SK-N-SH treated with all-trans-retinoic acid at 6 μM for 48 hours (cell line): ENCODE data around the gene PRKCE.
A peak's percentile ranks its signal among the peaks of the same experiment; 100 is the strongest.

Experiments
- ATAC-seq: fragments of 200-7000 bp; cut with Tn5 transposase; 3 replicates; pipeline ENCODE4 v1.9.1; 2020; ENCODE audit warnings: mild to moderate bottlenecking, moderate library complexity
- ARNTL ChIP-seq: fragments of 450-650 bp; formaldehyde crosslinking; IDR thresholded peaks from 2 replicates; pipeline ENCODE4 v1.5.0; 2020; ENCODE audit warnings: low read depth, mild to moderate bottlenecking, moderate library complexity, borderline replicate concordance
- BACH2 ChIP-seq: fragments of 250-450 bp; sonication (Bioruptor Pico); IDR thresholded peaks from 2 replicates; pipeline ENCODE4 v1.9.0; 2021; ENCODE audit warnings: mild to moderate bottlenecking, borderline replicate concordance
- CSDC2 ChIP-seq: fragments of 250-450 bp; sonication (Bioruptor Pico); IDR thresholded peaks from 2 replicates; pipeline ENCODE4 v1.5.0; 2020; ENCODE audit warnings: mild to moderate bottlenecking, moderate library complexity
- ESRRG ChIP-seq: fragments of 250-450 bp; sonication (Bioruptor Pico); IDR thresholded peaks from 2 replicates; pipeline ENCODE4 v1.6.1; 2021; ENCODE audit warnings: mild to moderate bottlenecking
- GLIS3 ChIP-seq: fragments of 250-450 bp; sonication (Bioruptor Pico); IDR thresholded peaks from 2 replicates; pipeline ENCODE4 v1.5.0; 2020; ENCODE audit warnings: mild to moderate bottlenecking, moderate library complexity
- ISL1 ChIP-seq: fragments of 250-450 bp; sonication (Bioruptor Pico); IDR thresholded peaks from 2 replicates; pipeline ENCODE4 v2.1.2; 2022; ENCODE audit warnings: mild to moderate bottlenecking, moderate library complexity
- OSR1 ChIP-seq: fragments of 250-450 bp; sonication (Bioruptor Pico); IDR thresholded peaks from 2 replicates; pipeline ENCODE4 v1.8.0; 2022; ENCODE audit warnings: moderate library complexity, mild to moderate bottlenecking, inconsistent platforms
- PPARA ChIP-seq: fragments of 250-450 bp; sonication (Bioruptor Pico); IDR thresholded peaks from 2 replicates; pipeline ENCODE4 v1.5.0; 2020; ENCODE audit warnings: mild to moderate bottlenecking, borderline replicate concordance
- RARB ChIP-seq: fragments of 250-450 bp; sonication (Bioruptor Pico); IDR thresholded peaks from 2 replicates; pipeline ENCODE4 v1.8.0; 2021; ENCODE audit warnings: mild to moderate bottlenecking, moderate library complexity
- SNAI2 ChIP-seq: fragments of 250-450 bp; sonication (Bioruptor Pico); IDR thresholded peaks from 2 replicates; pipeline ENCODE4 v1.5.0; 2020; ENCODE audit warnings: mild to moderate bottlenecking, moderate library complexity
- TCF4 ChIP-seq: fragments of 250-450 bp; sonication (Bioruptor Pico); IDR thresholded peaks from 2 replicates; pipeline ENCODE4 v1.8.0; 2021; ENCODE audit warnings: mild to moderate bottlenecking, moderate library complexity, borderline replicate concordance
- TOX ChIP-seq: fragments of 250-450 bp; sonication (Bioruptor Pico); IDR thresholded peaks from 2 replicates; pipeline ENCODE4 v1.8.0; 2021; ENCODE audit warnings: mild to moderate bottlenecking, moderate library complexity, borderline replicate concordance
- ZC3H10 ChIP-seq: fragments of 250-450 bp; sonication (Bioruptor Pico); IDR thresholded peaks from 2 replicates; pipeline ENCODE4 v1.5.1; 2021; ENCODE audit warnings: mild to moderate bottlenecking, moderate library complexity
- ZFP3 ChIP-seq: fragments of 250-450 bp; sonication (Bioruptor Pico); IDR thresholded peaks from 2 replicates; pipeline ENCODE4 v1.5.0; 2020; ENCODE audit warnings: mild to moderate bottlenecking, moderate library complexity
- ZFP30 ChIP-seq: fragments of 450-650 bp; formaldehyde crosslinking; IDR thresholded peaks from 2 replicates; pipeline ENCODE4 v1.5.0; 2022; ENCODE audit warnings: mild to moderate bottlenecking, moderate library complexity
- ZNF565 ChIP-seq: fragments of 450-650 bp; formaldehyde crosslinking; conservative IDR thresholded peaks from 2 replicates; pipeline ENCODE4 v1.5.0; 2020; ENCODE audit warnings: low read depth, mild to moderate bottlenecking, moderate library complexity
- ZNF70 ChIP-seq: fragments of 450-650 bp; formaldehyde crosslinking; IDR thresholded peaks from 2 replicates; pipeline ENCODE4 v1.5.0; 2020; ENCODE audit warnings: mild to moderate bottlenecking, moderate library complexity
- ZNF8 ChIP-seq: fragments of 450-650 bp; formaldehyde crosslinking; IDR thresholded peaks from 2 replicates; pipeline ENCODE4 v1.5.0; 2020; ENCODE audit warnings: mild to moderate bottlenecking, moderate library complexity
- TF ChIP-seq, protein P1 (sequence below): fragments of 250-450 bp; sonication (Bioruptor Pico); IDR thresholded peaks from 2 replicates; pipeline ENCODE4 v1.8.0; 2021; ENCODE audit warnings: low read depth, mild to moderate bottlenecking, moderate library complexity, borderline replicate concordance
- TF ChIP-seq, protein P2 (sequence below): fragments of 250-450 bp; sonication (Bioruptor Pico); IDR thresholded peaks from 2 replicates; pipeline ENCODE4 v1.5.1; 2021; ENCODE audit warnings: mild to moderate bottlenecking, moderate library complexity
- TF ChIP-seq, protein P3 (sequence below): fragments of 250-450 bp; sonication (Bioruptor Pico); IDR thresholded peaks from 2 replicates; pipeline ENCODE4 v1.5.0; 2020; ENCODE audit warnings: mild to moderate bottlenecking, moderate library complexity
- TF ChIP-seq, protein P4 (sequence below): fragments of 250-450 bp; sonication (Bioruptor Pico); IDR thresholded peaks from 2 replicates; pipeline ENCODE4 v1.5.1; 2020; ENCODE audit warnings: low read depth, mild to moderate bottlenecking, moderate library complexity

The PRKCE gene

DNA sequence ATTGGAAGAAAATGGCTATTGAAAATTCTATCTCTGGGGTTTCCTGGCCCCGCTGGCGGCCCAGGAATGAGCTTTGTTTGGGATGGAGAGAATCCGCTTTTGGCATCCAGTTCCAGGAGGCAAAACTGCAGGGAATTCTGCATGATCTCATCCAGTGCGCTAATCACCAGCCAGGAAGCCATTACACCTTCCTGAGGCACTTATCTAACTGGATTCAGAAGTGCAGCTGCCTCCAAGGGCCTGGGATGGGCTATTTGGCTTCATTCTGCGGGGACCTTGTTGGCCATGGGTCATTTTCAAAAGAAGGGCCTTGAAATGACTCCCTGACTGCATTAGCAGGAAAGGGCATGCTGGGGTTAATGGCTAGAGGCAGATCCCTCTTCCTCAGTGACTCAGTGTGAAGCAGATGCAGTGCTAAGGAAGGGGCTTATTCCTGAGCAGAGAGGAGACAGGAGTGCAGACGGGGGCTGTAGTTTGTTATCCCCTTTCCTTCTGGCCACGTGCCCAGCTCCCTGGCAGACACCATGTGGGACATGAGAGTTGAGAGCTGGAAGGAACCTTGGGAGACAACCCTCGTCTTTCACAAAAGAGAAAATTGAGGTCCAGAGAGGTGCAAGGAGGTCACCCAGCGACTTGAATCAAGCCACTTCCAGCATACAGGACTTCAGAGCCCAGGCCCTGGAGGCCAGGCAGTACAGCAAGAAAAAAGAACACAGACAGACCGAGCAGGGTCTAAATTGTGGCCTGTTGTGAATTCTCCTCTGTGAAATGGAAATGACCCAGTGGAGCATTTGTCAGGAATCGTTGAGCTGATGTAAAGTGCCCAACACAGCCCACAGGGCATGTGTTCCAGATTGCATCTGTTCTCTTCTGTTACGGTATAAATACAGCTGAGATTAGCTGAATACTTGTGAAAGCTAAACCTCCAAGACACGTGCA, 161.8 kb downstream of the PRKCE start:
- TF ChIP-seq ISL1 (CRISPR knock-in tag) = peak; percentile 78
- peak; percentile 0; the same call in 1 of the 2 replicates for TF ChIP-seq ZNF70 (CRISPR knock-in tag)
- TF ChIP-seq, protein P1, sequence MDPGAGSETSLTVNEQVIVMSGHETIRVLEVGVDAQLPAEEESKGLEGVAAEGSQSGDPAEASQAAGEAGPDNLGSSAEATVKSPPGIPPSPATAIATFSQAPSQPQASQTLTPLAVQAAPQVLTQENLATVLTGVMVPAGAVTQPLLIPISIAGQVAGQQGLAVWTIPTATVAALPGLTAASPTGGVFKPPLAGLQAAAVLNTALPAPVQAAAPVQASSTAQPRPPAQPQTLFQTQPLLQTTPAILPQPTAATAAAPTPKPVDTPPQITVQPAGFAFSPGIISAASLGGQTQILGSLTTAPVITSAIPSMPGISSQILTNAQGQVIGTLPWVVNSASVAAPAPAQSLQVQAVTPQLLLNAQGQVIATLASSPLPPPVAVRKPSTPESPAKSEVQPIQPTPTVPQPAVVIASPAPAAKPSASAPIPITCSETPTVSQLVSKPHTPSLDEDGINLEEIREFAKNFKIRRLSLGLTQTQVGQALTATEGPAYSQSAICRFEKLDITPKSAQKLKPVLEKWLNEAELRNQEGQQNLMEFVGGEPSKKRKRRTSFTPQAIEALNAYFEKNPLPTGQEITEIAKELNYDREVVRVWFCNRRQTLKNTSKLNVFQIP = no peak
- no peak for TF ChIP-seq ARNTL (CRISPR knock-in tag)
- TF ChIP-seq RARB = no peak
- TF ChIP-seq ZC3H10 = no peak
- peak; percentile 86; the same call in 1 of the 2 replicates for TF ChIP-seq SNAI2
- TF ChIP-seq, protein P2, sequence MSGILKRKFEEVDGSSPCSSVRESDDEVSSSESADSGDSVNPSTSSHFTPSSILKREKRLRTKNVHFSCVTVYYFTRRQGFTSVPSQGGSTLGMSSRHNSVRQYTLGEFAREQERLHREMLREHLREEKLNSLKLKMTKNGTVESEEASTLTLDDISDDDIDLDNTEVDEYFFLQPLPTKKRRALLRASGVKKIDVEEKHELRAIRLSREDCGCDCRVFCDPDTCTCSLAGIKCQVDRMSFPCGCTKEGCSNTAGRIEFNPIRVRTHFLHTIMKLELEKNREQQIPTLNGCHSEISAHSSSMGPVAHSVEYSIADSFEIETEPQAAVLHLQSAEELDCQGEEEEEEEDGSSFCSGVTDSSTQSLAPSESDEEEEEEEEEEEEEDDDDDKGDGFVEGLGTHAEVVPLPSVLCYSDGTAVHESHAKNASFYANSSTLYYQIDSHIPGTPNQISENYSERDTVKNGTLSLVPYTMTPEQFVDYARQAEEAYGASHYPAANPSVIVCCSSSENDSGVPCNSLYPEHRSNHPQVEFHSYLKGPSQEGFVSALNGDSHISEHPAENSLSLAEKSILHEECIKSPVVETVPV (CRISPR knock-in tag) = no peak
- peak; percentile 13; the same call in 1 of the 2 replicates for TF ChIP-seq ESRRG (CRISPR knock-in tag)
- TF ChIP-seq, protein P3, sequence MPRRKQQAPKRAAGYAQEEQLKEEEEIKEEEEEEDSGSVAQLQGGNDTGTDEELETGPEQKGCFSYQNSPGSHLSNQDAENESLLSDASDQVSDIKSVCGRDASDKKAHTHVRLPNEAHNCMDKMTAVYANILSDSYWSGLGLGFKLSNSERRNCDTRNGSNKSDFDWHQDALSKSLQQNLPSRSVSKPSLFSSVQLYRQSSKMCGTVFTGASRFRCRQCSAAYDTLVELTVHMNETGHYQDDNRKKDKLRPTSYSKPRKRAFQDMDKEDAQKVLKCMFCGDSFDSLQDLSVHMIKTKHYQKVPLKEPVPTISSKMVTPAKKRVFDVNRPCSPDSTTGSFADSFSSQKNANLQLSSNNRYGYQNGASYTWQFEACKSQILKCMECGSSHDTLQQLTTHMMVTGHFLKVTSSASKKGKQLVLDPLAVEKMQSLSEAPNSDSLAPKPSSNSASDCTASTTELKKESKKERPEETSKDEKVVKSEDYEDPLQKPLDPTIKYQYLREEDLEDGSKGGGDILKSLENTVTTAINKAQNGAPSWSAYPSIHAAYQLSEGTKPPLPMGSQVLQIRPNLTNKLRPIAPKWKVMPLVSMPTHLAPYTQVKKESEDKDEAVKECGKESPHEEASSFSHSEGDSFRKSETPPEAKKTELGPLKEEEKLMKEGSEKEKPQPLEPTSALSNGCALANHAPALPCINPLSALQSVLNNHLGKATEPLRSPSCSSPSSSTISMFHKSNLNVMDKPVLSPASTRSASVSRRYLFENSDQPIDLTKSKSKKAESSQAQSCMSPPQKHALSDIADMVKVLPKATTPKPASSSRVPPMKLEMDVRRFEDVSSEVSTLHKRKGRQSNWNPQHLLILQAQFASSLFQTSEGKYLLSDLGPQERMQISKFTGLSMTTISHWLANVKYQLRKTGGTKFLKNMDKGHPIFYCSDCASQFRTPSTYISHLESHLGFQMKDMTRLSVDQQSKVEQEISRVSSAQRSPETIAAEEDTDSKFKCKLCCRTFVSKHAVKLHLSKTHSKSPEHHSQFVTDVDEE (CRISPR knock-in tag) = peak; percentile 75; the same call in 1 of the 2 replicates
- TF ChIP-seq TCF4 (CRISPR knock-in tag) = no peak; the same call in 1 of the 2 replicates
- no peak for TF ChIP-seq CSDC2 (CRISPR knock-in tag)
- peak; percentile 13; the same call in 1 of the 2 replicates for TF ChIP-seq GLIS3 (CRISPR knock-in tag)
- no peak for TF ChIP-seq OSR1
- TF ChIP-seq ZNF565 (CRISPR knock-in tag) = no peak
- TF ChIP-seq ZNF8 (CRISPR knock-in tag) = 0 out of 2 replicates have a peak, but pooled peaks have one; percentile 8
- TF ChIP-seq BACH2 (CRISPR knock-in tag) = no peak
- TF ChIP-seq, protein P4, sequence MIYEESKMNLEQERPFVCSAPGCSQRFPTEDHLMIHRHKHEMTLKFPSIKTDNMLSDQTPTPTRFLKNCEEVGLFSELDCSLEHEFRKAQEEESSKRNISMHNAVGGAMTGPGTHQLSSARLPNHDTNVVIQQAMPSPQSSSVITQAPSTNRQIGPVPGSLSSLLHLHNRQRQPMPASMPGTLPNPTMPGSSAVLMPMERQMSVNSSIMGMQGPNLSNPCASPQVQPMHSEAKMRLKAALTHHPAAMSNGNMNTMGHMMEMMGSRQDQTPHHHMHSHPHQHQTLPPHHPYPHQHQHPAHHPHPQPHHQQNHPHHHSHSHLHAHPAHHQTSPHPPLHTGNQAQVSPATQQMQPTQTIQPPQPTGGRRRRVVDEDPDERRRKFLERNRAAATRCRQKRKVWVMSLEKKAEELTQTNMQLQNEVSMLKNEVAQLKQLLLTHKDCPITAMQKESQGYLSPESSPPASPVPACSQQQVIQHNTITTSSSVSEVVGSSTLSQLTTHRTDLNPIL (CRISPR knock-in tag) = peak; percentile 87
- TF ChIP-seq PPARA (CRISPR knock-in tag) = no peak
- TF ChIP-seq ZFP3 (CRISPR knock-in tag) = peak; percentile 59; the same call in 1 of the 2 replicates
- no peak for TF ChIP-seq ZFP30 (CRISPR knock-in tag)
- peak; percentile 68 for ATAC-seq

DNA sequence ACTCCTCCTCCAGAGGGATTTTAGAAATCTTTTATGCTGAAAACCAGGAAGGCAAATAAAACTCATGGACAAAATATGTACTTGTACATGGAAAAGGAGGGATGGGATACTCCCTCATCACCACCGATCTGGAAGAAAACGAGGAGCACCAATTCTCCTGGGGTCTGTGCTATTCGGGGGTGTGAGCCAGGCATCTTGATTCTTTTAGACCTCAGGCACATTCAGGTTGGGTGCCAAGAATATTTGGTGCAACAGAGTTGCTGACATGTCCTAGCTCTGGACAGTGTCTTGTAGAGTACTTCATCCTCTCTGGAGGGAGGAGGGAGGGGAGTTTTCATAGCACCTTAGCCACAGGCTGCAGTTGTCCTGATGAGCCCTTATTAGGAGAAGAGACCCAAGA, 163.0 kb downstream of the PRKCE start:
- ATAC-seq = no peak
- no peak for TF ChIP-seq ZC3H10
- TF ChIP-seq BACH2 (CRISPR knock-in tag) = no peak
- TF ChIP-seq, protein P4 (CRISPR knock-in tag) = no peak
- TF ChIP-seq CSDC2 (CRISPR knock-in tag) = no peak
- TF ChIP-seq ESRRG (CRISPR knock-in tag) = no peak
- TF ChIP-seq GLIS3 (CRISPR knock-in tag) = no peak
- TF ChIP-seq, protein P3 (CRISPR knock-in tag) = no peak
- no peak for TF ChIP-seq ZNF8 (CRISPR knock-in tag)
- TF ChIP-seq ZFP3 (CRISPR knock-in tag) = no peak
- TF ChIP-seq SNAI2 = no peak
- no peak for TF ChIP-seq TCF4 (CRISPR knock-in tag)
- TF ChIP-seq ZFP30 (CRISPR knock-in tag) = no peak
- no peak for TF ChIP-seq ZNF70 (CRISPR knock-in tag)
- TF ChIP-seq, protein P1 = no peak
- no peak for TF ChIP-seq TOX (CRISPR knock-in tag)
- TF ChIP-seq OSR1 = no peak
- no peak for TF ChIP-seq RARB
